GM12891 (cell line): ENCODE results near the gene CSF3.

ENCODE experiments used
- DNase-seq: peaks from one replicate; pipeline ENCODE4 v3.0.0; 2011; ENCODE audit warnings: low spot score; ENCODE audit not compliant: insufficient read length
- FAIRE-seq: peaks from 2 replicates; lab custom pipeline; 2011; peaks lifted over from hg19 to GRCh38; lab: Jason Lieb, UNC
- PAX5 ChIP-seq: IDR thresholded peaks from 2 replicates; pipeline ENCODE4 v1.6.1; 2011; ENCODE audit warnings: low read length, moderate library complexity, mild to moderate bottlenecking; ENCODE audit not compliant: insufficient read depth, severe bottlenecking
- POLR2A ChIP-seq: IDR thresholded peaks from 2 replicates; pipeline ENCODE4 v1.6.1; 2011; ENCODE audit warnings: low read depth, low read length, control low read depth
- POLR2AphosphoS5 ChIP-seq: IDR thresholded peaks from 2 replicates; pipeline ENCODE4 v1.6.1; 2011; ENCODE audit warnings: low read depth, low read length, control low read depth
- POU2F2 ChIP-seq: IDR thresholded peaks from 2 replicates; pipeline ENCODE4 v1.6.1; 2011; ENCODE audit warnings: low read depth, mild to moderate bottlenecking, control low read depth, low read length, moderate library complexity
- SPI1 ChIP-seq: IDR thresholded peaks from 2 replicates; pipeline ENCODE4 v1.6.1; 2011; ENCODE audit warnings: low read depth, low read length, control low read depth
- TAF1 ChIP-seq: IDR thresholded peaks from 2 replicates; pipeline ENCODE4 v1.6.1; 2011; ENCODE audit warnings: low read depth, low read length, control low read depth

CSF3 gene

DNA sequence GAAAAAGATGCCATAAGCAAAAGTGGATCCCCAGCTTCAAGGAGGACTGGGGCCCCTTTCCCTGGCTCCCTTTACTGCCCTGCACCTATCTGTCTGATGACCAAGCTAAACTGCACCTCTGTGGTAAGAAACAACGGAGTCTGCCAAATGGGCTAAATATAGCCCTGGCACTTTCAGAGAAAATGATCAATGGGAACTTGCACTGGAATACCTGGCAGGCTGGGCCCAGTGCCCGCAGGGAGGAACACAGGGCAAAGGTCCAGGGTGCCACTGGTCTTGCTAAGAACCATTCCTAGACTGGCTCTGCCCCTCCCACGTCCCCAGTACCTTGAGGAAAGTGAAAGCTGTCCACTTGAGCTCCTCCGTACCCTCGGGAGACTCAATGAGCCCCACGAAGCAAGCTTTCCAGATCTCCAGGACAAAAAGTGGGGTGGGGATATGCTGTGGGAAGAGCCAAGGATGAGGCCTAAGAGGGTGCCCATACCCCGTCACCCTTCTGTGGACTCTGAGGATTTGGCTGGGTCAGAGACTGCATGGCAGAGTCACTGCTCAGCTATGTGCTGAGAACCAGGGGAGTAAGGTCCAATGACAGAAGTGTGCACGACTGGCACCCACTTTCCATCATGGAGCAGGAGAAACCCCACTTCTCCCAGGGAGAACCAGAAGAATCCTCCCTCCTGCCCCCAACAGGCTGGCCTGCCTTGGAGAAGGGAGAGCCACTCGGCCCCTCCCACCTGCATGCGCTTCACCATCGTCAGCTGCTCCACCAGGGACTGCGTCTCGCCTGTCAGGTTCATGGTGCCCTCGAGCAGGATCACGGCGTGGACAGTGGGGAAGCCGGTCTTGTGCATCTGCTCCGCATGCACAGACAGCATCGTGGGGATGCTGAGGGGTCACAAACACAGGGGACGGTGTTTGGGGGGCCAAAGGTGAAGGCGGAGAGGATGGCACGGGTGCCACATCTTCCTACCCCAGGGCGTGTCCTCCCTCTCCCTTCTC is 17.4 kb downstream of the CSF3 start:
- DNase-seq (no peak), FAIRE-seq (no peak)
- TF ChIP-seq PAX5, result no peak
- no peak for TF ChIP-seq POU2F2
- TF ChIP-seq POLR2A, result no peak
- no peak for TF ChIP-seq POLR2AphosphoS5
- TF ChIP-seq SPI1, result no peak
- no peak for TF ChIP-seq TAF1

GRCh38 chr17:40033339-40033738 is 18.1 kb downstream of the CSF3 start:
- TF ChIP-seq POLR2AphosphoS5 (no peak), POU2F2 (no peak), TAF1 (no peak), SPI1 (no peak), POLR2A (no peak), PAX5 (no peak)
- DNase-seq (no peak), FAIRE-seq (no peak)

GRCh38 chr17:40034426-40035161 is 19.4 kb downstream of the CSF3 start:
- no peak for FAIRE-seq

GRCh38 chr17:40035162-40035559 is 19.9 kb downstream of the CSF3 start:
- DNase-seq, result no peak
- TF ChIP-seq POU2F2 (no peak), TAF1 (no peak), POLR2AphosphoS5 (no peak), PAX5 (no peak), POLR2A (no peak), SPI1 (no peak)
- no peak for FAIRE-seq

More at GRCh38 chr17:40034426-40035161, 19.4 kb downstream of the CSF3 start:
- no peak for DNase-seq
- TF ChIP-seq POLR2A (no peak), POU2F2 (no peak), PAX5 (no peak), TAF1 (no peak), SPI1 (peak; percentile 59), POLR2AphosphoS5 (no peak)

GRCh38 chr17:40038882-40039513 is 23.8 kb downstream of the CSF3 start:
- TF ChIP-seq SPI1 (no peak), POLR2AphosphoS5 (no peak), POLR2A (no peak), TAF1 (no peak), PAX5 (no peak), POU2F2 (no peak)
- no peak for DNase-seq
- no peak for FAIRE-seq

DNA sequence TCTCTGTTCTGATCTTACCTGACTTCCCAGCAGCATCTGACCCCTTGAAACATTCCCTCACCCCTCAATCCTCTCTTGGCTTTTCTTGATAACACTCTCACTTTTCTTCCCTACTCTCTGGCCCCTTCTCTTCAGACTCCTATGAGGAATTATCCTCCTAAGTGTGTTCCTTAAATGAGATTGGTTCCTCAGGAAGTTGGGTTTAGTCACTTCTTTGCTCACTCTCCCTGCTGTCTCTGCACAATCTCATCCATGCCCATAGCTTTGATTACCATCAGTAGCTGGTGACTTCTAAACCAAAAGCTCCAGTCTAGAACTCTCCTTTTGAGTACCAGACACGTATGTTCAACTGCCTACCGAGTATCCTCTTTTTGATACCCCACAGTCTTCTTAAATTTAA is 26.0 kb downstream of the CSF3 start:
- DNase-seq (no peak), FAIRE-seq (no peak)
- TF ChIP-seq POLR2A (no peak), PAX5 (no peak)

DNA sequence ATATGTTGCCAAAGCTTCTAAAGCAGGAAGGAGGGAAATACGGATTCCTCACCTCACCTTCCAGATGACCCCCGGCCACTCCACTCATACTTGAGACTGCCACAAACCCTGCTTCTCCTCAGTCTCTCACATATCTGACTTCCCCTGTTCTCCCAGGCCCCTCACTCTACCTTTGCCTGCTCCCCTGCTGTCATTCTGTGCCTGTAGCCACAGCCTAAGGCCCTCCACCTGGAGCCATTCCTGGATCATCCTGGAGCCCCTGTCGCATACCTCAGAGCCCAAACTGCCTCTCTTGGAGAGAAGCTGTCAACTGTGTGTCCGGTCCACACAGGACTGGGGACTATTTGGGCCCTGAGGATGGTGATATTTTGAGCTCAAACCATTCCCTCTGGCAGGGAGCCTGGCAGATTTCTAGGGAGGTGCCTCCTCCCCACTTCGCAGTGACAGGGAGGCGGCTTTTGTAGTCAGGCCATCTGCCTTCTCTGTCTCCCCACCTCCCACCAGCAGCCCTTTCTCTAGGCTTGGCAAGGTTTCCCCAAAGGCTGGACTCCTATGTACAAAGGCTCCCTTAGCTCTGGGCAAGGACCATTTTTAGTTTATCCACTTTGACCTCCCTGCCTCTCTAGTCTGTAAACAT is 41.3 kb downstream of the CSF3 start:
- DNase-seq, result no peak
- TF ChIP-seq POU2F2, result no peak
- TF ChIP-seq POLR2A, result no peak
- no peak for TF ChIP-seq POLR2AphosphoS5
- TF ChIP-seq TAF1, result no peak
- no peak for TF ChIP-seq PAX5
- no peak for TF ChIP-seq SPI1
- no peak for FAIRE-seq

GRCh38 chr17:40058186-40058784 is 43.0 kb downstream of the CSF3 start:
- TF ChIP-seq SPI1, result no peak
- no peak for TF ChIP-seq POU2F2
- DNase-seq, result no peak
- no peak for FAIRE-seq

GRCh38 chr17:40058865-40059264 is 43.6 kb downstream of the CSF3 start:
- FAIRE-seq (no peak), DNase-seq (no peak)
- no peak for TF ChIP-seq PAX5
- no peak for TF ChIP-seq SPI1
- no peak for TF ChIP-seq POLR2A
- TF ChIP-seq POU2F2, result no peak
- TF ChIP-seq TAF1, result no peak
- TF ChIP-seq POLR2AphosphoS5, result no peak
